Thymus (tissue), 11 donors: ENCODE data around the gene LYPD3. TPM values are rescaled to one million over a fixed set of nuclear protein-coding genes. Genes with fewer than 3 reads are reported as not detected.

Source experiments
- DNase-seq, 9 donors: peaks; one replicate each; pipeline ENCODE4 v3.0.0-alpha.2; 2013; ENCODE audit warnings: low spot score in 9 of 9, low read depth in 6 of 9, missing footprints in 1 of 9
- H3K27ac ChIP-seq, 2 donors: one replicate each; pipeline ENCODE4 v1.5.1; 2013; ENCODE audit warnings: control low read depth in 1 of 2, low read depth in 1 of 2, low read length in 1 of 2, mild to moderate bottlenecking in 1 of 2, moderate library complexity in 1 of 2
- H3K27me3 ChIP-seq, 2 donors: one replicate each; pipeline ENCODE4 v1.5.1; 2013; ENCODE audit warnings: low read length in 1 of 2; ENCODE audit not compliant: control insufficient read depth in 2 of 2, insufficient read depth in 1 of 2
- H3K36me3 ChIP-seq, 2 donors: one replicate each; pipeline ENCODE4 v1.5.1; 2013; ENCODE audit warnings: low read length in 1 of 2, mild to moderate bottlenecking in 1 of 2, moderate library complexity in 1 of 2; ENCODE audit not compliant: control insufficient read depth in 2 of 2, insufficient read depth in 2 of 2
- H3K4me1 ChIP-seq, 2 donors: one replicate each; pipeline ENCODE4 v1.5.1; 2013; ENCODE audit warnings: low read length in 2 of 2; ENCODE audit not compliant: control insufficient read depth in 2 of 2, insufficient read depth in 2 of 2
- H3K4me3 ChIP-seq, 2 donors: one replicate each; pipeline ENCODE4 v1.5.1; 2013; ENCODE audit warnings: low read length in 2 of 2, control low read depth in 1 of 2, mild to moderate bottlenecking in 1 of 2
- H3K9me3 ChIP-seq, 2 donors: one replicate each; pipeline ENCODE4 v1.5.1; 2013; ENCODE audit warnings: low read length in 1 of 2, mild to moderate bottlenecking in 1 of 2; ENCODE audit not compliant: control insufficient read depth in 2 of 2, insufficient read depth in 1 of 2
- WGBS: extraction: QIAGEN DNeasy Blood & Tissue Kit; methylation state at CpG from one replicate; pipeline ENCODE4 v1.1.7; 2013; 5-methylcytosine and 5-hydroxymethylcytosine counted together
- polyA plus RNA-seq: library from polyadenylated mRNA; stranded (reverse); fragments of 200-250 nt; gene quantifications from one replicate; pipeline ENCODE4 v1.2.3, GENCODE V29; 2013
- total RNA-seq: library from RNA; stranded (reverse); fragments of 120-200 nt; gene quantifications from one replicate; pipeline ENCODE4 v1.2.4, GENCODE V29; 2013
- donor health status: healthy.

The LYPD3 gene
- total and polyA plus RNA-seq, 2 donors = 3.0 to 34.2 TPM

DNA sequence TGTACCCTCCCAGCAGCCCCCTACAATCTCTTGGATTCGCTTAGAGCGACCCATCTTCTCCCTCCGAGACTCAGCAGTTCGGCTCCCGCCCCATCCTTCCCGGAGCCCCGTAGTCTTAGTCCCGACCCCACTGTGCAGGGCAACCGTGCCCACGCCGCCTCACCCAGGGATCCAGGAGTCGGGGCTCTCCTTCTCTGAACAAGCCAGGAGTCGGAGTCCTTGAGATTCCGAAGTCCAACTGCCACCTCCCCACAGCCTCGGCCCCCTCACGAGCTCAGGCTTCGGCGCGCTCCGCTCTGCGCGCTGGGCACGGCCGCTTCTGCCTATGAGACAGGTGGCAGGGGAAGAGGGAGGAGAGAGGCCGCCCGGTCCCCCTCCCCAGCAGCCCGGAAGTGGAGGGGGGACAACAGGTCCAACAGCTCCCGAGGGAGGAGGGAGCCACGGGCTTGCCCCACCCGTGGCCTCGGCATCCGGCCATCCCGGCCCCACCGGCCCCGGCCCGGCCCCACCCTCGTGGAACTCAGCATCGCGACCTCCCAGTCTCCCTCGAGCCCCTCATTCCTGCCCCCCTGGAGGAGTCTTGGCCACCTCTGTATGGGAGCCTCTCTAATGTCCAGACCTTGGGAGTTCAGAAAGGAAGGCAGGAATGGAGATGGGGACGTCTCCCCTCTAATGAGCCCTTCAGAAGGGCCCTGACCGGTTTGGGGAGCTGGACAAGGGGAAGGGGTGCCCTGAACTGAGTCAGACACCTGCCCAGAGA is 39.2 kb upstream of the LYPD3 start, which contains the start of gene PHLDB3:
Gene PHLDB3, minus strand, starts transcription at position 321 of the 760 bp plus-strand sequence. CDS start 628 bp downstream, outside the sequence.
- H3K4me1 ChIP-seq = peaks cover 9 to 23% of the 10 kb centered on the region in 2 donors
- peaks cover 2 to 24% of the 10 kb centered on the region in 2 donors for H3K36me3 ChIP-seq
- H3K4me3 ChIP-seq = peak within 1 kb of the TSS; percentile 77 to 88
- WGBS = 5% methylated on average over 42 of the region's 42 CpGs
- H3K27ac ChIP-seq = peak within 1 kb of the TSS; percentile 83 to 86
- H3K27me3 ChIP-seq = no peaks in the 10 kb centered on the region
- H3K9me3 ChIP-seq = no peaks in the 10 kb centered on the region
- DNase-seq = peak in 4 of 9 donors; percentile 49 to 76 (median 64)

DNA sequence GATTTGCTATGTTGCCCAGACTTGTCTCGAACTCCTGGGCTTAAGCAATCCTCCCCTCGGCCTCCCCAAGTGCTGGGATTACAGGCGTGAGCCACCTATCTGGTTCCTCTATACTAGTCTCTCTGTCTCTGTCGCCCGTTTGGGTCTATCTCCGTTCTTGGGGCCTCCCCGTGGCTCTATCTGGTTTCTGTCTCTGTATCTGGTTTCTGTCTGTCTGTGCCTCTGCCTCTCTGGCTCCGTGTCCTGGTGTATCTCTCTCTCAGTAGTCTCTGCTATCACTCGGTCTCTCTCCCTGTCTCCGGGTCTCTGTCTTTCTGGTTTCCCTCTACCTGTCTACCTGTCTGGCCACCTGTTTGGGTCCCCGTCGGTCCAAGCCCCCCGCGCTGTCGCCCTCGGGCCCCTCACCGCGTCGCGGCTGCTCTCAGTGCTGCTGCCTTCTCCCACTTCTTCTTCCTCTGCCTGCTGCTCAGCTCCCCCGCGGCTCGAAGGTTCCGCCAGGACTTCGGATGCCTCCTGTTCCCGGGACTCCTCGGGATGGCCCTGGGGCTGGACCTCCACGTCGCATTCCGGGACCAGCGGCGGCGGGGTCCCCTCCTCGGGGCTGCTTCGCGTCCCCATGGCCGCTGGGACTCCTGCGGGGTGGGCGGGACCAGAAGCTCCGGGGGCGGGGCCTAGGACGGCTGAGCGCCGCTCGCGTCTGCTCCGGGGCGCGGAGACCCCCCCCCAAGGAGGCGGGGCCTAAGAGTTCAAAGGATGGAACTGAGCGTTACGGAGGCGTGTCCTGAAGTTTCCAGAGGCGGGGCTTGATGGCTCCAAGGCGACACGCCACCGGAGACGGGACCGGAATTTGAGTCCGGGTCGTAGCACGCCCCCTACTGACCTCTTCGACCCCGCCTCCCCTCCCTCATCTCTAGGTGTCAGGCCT is 38.4 kb upstream of the LYPD3 start:
- peak; percentile 90 to 99 (median 97) for DNase-seq
- peaks cover 9 to 23% of the 10 kb centered on the region in 2 donors for H3K4me1 ChIP-seq
- H3K27me3 ChIP-seq = no peaks in the 10 kb centered on the region
- no peaks in the 10 kb centered on the region for H3K9me3 ChIP-seq
- H3K4me3 ChIP-seq = peak overlapping the region; percentile 77 to 88
- peak overlapping the region; percentile 83 to 86 for H3K27ac ChIP-seq
- peaks cover 2 to 23% of the 10 kb centered on the region in 2 donors for H3K36me3 ChIP-seq
- WGBS = 4% methylated on average over 64 of the region's 64 CpGs

DNA sequence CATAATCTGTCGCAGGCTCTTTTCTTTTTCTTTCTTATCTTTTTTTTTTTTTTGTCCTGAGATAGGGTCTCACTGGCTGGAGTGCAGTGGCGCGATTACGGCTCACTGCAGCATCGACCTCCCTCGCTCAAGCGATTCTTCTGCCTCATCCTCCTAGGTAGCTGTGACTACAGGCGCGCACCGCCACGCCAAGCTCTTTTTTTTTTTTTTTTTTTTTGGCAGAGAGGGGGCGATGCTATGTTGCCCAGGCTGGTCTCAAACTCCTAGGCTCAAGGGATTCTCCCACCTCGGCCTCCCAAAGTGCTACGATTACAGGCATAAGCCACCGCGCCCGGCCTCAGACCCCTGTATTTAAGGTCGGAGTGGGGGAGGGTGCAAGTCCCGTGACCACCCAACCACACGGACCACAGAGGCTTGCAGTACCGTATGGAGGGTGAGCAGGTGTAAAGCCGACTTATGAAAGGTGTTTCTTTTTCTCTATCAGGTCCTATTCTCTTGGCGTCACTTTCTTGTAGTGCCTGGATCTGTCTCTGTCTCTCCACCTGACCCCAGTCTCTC is 37.1 kb upstream of the LYPD3 start:
- Histone ChIP-seq H3K27me3 (no peaks in the 10 kb centered on the region), H3K9me3 (no peaks in the 10 kb centered on the region), H3K27ac (no peak overlapping the region), H3K4me1 (peaks cover 9 to 23% of the 10 kb centered on the region in 2 donors), H3K36me3 (peaks cover 5 to 18% of the 10 kb centered on the region in 2 donors), H3K4me3 (no peak overlapping the region)
- WGBS = 96% methylated on average over 23 of the region's 23 CpGs
- DNase-seq = no peak

DNA sequence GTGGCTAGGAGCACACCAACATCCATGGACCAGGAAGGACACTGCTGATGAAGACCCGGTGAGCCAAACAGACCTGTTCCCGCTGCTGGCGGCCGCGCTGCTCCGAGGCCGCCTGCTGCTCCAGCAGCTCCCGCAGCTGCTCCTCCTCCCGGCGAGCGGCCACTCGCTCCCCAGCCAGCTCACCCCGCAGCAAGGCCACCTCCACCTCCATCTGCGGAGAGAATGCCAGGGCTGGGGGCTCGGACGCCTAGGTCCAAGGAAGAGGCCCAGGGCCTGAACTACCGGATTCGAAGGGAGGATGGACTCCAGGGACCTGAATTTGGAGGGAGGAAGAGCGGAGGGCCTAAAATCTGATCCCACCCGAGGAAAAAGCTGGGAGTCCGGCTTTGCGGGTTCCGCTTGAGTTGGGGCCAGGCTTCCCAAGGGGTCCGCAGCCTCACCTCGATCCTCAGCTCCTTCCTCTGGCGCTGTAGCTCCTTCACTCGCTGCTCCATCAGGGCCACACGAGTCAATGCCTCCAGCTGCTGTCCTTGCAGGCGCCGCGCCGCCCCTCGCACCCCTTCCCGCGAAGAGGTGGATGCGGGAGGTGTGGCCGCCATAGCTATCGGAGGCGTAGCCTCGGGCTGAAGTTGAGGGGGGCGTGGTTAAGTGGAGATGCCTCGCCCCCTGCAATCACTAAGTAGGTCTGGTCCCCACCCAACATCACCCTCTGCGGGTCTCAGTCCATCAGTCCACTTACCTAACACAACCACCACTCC is 36.4 kb upstream of the LYPD3 start:
- Histone ChIP-seq H3K4me1 (peaks cover 9 to 23% of the 10 kb centered on the region in 2 donors), H3K4me3 (no peak overlapping the region), H3K36me3 (peaks cover 10 to 20% of the 10 kb centered on the region in 2 donors), H3K9me3 (no peaks in the 10 kb centered on the region), H3K27me3 (no peaks in the 10 kb centered on the region), H3K27ac (no peak overlapping the region)
- DNase-seq = no peak
- WGBS = 96% methylated on average over 43 of the region's 43 CpGs

DNA sequence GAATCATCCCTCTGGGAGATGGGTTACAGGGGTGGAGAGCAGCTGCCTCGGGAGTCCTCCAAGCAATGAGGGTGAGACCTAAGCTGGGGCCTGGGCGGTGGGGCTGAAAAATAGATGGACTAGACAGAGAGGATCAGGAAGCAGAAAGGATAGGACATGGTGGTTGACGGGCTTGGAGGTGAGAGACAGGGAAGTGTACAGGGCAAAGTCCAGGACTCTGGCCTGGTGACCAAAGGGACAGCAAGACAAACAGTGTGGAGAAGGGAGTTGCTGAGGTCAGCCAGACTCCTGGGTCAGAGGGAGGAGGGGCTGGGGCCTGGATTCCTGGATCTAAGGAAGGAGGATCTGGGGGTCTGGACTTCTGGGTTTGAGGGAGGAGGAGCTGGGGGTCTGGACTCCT is 33.6 kb upstream of the LYPD3 start:
- WGBS = 95% methylated on average over 3 of the region's 3 CpGs
- Histone ChIP-seq H3K4me3 (no peak overlapping the region), H3K27me3 (no peaks in the 10 kb centered on the region), H3K9me3 (no peaks in the 10 kb centered on the region), H3K4me1 (peaks cover 3 to 14% of the 10 kb centered on the region in 2 donors), H3K27ac (no peak overlapping the region), H3K36me3 (peaks cover 11 to 33% of the 10 kb centered on the region in 2 donors)
- no peak for DNase-seq

DNA sequence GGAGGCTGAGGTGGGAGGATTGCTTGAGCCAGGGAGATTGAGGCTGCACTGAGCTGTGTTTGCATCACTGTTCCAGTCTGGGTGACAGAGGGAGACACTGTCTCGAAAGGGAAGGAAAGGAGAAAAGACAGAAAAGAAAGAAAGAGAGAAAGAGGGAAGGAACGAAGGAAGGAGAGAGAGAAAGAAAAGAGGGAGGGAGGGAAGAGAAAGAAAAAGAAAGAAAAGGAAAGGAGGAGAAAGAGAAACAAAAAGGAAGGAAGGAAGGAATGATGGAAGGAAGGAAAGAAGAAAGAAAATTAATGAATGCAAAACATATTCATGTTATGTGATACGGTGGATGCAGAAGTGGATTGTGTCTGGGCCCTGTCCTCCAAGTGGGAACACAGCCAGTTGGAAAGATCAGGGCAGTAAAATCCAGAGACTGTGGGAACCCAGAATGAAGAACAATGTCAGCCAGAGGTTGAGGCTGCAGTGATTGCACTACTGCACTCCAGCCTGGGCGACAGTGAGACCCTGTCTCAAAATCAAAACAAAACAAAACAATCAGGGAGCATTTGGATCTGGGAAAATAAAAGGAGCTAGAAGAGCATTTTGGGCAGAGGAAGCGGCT is 32.9 kb upstream of the LYPD3 start:
- Histone ChIP-seq H3K36me3 (peaks cover 11 to 33% of the 10 kb centered on the region in 2 donors), H3K27me3 (no peaks in the 10 kb centered on the region), H3K27ac (no peak overlapping the region), H3K4me1 (peaks cover under 1 to 10% of the 10 kb centered on the region in 2 donors), H3K9me3 (no peaks in the 10 kb centered on the region), H3K4me3 (no peak overlapping the region)
- 98% methylated on average over 5 of the region's 5 CpGs for WGBS
- DNase-seq = no peak

DNA sequence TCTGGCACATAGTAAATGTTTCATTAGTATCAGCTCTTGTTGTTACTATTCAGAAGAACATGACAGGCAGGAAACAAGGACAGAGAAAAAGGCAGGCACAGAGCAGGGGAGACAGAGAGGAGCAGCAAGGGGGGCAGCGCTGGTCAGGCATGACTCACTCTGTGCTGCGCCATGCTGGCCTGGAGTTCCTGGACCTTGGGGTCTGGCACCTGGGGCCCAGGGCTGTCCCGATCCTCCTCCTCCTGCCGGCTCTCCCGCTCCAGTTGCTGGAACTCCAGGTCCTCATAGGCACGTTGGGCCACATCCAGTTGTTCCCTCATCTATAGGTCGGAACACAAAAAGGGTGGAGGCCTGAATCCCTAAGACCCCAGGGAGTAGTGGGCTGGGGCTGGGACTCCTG is 31.6 kb upstream of the LYPD3 start:
- no peaks in the 10 kb centered on the region for H3K27me3 ChIP-seq
- peaks cover 0 to 2% of the 10 kb centered on the region in 2 donors for H3K4me1 ChIP-seq
- H3K4me3 ChIP-seq = no peak overlapping the region
- H3K36me3 ChIP-seq = peaks cover 14 to 35% of the 10 kb centered on the region in 2 donors
- 98% methylated on average over 7 of the region's 7 CpGs for WGBS
- H3K27ac ChIP-seq = no peak overlapping the region
- H3K9me3 ChIP-seq = no peaks in the 10 kb centered on the region
- no peak for DNase-seq

DNA sequence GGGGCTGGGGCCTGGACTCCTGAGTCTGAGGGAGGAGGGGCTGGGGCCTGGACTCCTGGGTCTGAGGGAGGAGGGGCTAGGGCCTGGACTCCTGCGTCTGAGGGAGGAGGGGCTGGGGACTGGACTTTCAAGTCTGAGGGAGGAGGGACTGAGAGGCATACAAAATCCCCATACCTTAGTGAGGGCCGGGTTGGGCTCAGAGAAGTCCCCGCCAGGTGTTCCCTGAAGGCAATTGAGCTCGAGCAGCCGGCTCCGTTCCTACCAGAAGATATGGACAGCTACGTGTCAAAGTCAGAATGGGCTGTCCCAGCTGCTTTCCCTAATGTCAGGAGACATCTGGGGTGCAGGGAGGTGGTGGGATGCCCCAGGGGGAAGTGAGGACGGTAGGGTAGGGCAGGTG is 29.7 kb upstream of the LYPD3 start:
- Histone ChIP-seq H3K36me3 (peaks cover 14 to 34% of the 10 kb centered on the region in 2 donors), H3K9me3 (no peaks in the 10 kb centered on the region), H3K4me3 (no peak overlapping the region), H3K27me3 (no peaks in the 10 kb centered on the region), H3K4me1 (no peaks in the 10 kb centered on the region), H3K27ac (no peak overlapping the region)
- WGBS = 96% methylated on average over 8 of the region's 8 CpGs
- DNase-seq = no peak
